IMR-90 (cell line): ENCODE data around the gene PSENEN.

Source experiments
- POLR2A ChIP-seq: IDR thresholded peaks from 2 replicates; pipeline ENCODE4 v1.6.1; 2012; ENCODE audit warnings: mild to moderate bottlenecking, low read depth, low read length
- TF ChIP-seq, protein P1 (sequence below): conservative IDR thresholded peaks from 2 replicates; pipeline ENCODE4 v1.5.1; 2012; ENCODE audit warnings: mild to moderate bottlenecking, low read depth, low read length, improper control_type of control experiment
- TF ChIP-seq, protein P2 (sequence below): fragments of 150-350 bp; IDR thresholded peaks from 2 replicates; pipeline ENCODE4 v1.6.1; 2016; ENCODE audit warnings: low read depth, mild to moderate bottlenecking, low read length, moderate library complexity, borderline replicate concordance

DNA sequence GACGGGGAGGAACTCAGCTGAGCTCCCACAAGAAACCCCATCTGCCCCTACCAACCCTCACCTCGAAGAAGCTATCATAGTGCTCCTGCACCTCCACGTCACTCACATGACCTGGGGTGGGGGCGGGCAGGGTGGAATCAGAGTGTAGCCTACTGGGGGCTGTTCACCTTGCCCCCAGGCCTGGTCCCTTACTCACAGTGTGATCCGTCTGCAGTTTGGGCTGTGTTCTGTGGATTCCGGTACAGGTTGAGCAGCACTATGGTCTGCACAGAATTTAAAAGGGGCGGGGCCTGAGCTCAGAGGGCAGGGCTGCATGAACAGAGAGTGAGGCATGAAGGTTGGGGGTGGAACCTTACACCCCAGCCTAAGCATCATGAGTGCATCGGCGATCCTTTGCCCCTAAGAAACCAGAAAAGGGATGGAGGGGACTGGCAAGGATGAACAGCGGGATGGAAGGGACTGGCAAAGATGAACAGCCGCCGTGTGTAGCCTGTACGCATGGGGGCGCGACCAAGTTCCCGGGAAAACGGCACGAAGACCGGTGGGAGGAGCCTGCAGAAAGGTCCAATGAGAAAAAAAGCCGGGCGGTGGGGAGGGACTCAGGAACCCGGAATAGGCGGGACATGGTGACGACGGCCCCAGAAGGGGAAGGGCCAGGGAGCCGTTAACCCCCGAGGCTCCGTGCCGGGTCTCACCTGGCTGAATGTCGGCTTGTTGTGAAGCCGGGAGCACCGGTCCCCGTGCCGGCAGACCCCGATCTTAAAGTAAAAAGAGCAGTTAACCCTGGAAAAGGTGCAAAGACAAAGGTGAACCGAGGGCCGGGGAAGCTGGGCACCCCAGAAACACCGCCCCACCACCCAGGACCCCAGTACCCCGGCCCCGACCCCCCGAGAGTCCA, 772 bp upstream of the PSENEN start:
- TF ChIP-seq, protein P1, sequence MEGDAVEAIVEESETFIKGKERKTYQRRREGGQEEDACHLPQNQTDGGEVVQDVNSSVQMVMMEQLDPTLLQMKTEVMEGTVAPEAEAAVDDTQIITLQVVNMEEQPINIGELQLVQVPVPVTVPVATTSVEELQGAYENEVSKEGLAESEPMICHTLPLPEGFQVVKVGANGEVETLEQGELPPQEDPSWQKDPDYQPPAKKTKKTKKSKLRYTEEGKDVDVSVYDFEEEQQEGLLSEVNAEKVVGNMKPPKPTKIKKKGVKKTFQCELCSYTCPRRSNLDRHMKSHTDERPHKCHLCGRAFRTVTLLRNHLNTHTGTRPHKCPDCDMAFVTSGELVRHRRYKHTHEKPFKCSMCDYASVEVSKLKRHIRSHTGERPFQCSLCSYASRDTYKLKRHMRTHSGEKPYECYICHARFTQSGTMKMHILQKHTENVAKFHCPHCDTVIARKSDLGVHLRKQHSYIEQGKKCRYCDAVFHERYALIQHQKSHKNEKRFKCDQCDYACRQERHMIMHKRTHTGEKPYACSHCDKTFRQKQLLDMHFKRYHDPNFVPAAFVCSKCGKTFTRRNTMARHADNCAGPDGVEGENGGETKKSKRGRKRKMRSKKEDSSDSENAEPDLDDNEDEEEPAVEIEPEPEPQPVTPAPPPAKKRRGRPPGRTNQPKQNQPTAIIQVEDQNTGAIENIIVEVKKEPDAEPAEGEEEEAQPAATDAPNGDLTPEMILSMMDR, result peak; percentile 59
- TF ChIP-seq, protein P2, sequence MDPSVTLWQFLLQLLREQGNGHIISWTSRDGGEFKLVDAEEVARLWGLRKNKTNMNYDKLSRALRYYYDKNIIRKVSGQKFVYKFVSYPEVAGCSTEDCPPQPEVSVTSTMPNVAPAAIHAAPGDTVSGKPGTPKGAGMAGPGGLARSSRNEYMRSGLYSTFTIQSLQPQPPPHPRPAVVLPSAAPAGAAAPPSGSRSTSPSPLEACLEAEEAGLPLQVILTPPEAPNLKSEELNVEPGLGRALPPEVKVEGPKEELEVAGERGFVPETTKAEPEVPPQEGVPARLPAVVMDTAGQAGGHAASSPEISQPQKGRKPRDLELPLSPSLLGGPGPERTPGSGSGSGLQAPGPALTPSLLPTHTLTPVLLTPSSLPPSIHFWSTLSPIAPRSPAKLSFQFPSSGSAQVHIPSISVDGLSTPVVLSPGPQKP, result no peak
- peak; percentile 95 for TF ChIP-seq POLR2A
